Sigmoid colon (tissue), 4 donors: ENCODE data around the gene PDZD4.

Experiments
- EP300 ChIP-seq, 4 donors: sonication (generic); formaldehyde crosslinking; IDR thresholded peaks; one replicate each; pipeline ENCODE4 v1.6.1; 2017; ENCODE audit warnings: antibody characterized with exemption in 4 of 4
- POLR2AphosphoS5 ChIP-seq, 4 donors: sonication (generic); formaldehyde crosslinking; IDR thresholded peaks; one replicate each; pipeline ENCODE4 v1.6.1; 2017; ENCODE audit warnings: antibody characterized with exemption in 4 of 4
- TF ChIP-seq, protein P1 (sequence below), 4 experiments: fragments of 450-650 bp in 3 of 4; fragments of 200-600 bp in 1 of 4; IDR thresholded peaks; one replicate each; pipeline ENCODE4 v1.5.1; 2016 to 2019; ENCODE audit warnings: antibody characterized with exemption in 4 of 4, mild to moderate bottlenecking in 3 of 4, moderate library complexity in 2 of 4

DNA sequence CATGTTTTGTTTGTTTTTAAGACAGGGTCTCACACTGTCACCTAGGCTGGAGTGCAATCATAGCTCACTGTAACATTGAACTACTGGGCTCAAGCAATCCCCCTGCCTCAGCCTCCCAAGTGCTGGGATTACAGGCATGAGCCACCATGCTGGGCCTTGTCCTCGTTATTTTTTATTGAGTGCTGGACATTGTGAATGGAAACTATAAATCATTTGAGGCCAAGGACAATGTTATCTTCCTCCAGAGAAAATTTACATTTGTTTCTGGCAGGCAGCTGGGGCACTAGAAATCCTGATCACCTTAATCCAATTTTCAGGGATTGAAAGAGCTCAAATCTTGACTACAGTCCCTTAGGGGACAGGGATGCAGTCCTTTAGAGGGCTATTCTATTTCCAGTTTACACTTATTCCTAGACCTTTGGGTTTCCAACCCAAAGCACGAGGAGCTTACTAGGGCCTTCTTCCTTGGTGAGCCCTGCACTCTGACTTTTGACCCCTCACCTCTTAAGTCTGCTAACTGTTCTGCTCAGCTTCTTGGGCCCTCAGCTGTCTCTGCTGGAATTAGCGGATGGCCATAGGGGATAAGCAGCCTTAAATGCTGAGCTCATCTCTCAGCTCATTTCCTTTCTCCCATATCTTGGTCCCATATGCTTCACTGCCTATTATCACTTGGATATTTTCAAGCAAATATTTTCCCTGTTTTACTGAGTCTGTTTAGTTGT, 23.0 kb upstream of the PDZD4 start:
- TF ChIP-seq, protein P1, sequence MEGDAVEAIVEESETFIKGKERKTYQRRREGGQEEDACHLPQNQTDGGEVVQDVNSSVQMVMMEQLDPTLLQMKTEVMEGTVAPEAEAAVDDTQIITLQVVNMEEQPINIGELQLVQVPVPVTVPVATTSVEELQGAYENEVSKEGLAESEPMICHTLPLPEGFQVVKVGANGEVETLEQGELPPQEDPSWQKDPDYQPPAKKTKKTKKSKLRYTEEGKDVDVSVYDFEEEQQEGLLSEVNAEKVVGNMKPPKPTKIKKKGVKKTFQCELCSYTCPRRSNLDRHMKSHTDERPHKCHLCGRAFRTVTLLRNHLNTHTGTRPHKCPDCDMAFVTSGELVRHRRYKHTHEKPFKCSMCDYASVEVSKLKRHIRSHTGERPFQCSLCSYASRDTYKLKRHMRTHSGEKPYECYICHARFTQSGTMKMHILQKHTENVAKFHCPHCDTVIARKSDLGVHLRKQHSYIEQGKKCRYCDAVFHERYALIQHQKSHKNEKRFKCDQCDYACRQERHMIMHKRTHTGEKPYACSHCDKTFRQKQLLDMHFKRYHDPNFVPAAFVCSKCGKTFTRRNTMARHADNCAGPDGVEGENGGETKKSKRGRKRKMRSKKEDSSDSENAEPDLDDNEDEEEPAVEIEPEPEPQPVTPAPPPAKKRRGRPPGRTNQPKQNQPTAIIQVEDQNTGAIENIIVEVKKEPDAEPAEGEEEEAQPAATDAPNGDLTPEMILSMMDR (IDR thresholded peaks at IDR 0.05) = no peak
- no peak for TF ChIP-seq EP300 (IDR thresholded peaks at IDR 0.05)
- no peak for TF ChIP-seq POLR2AphosphoS5 (IDR thresholded peaks at IDR 0.05)
